Ecto neural progenitor cell (in vitro differentiated cells): ENCODE results near the gene NGEF.
"Not testable (repeated sequence)": the region's sequence is repeated elsewhere in the genome, so short reads cannot be mapped to it uniquely, and the experiment has no call there.

ENCODE experiments used
- DNase-seq: peaks from one replicate; pipeline ENCODE4 v3.0.0-alpha.2; 2018; ENCODE audit warnings: low spot score

Gene NGEF

GRCh38 chr2:232927793-232928550 lies 85.1 kb downstream of the NGEF start:
- DNase-seq: peak; percentile 75

GRCh38 chr2:232927032-232927792 lies 85.8 kb downstream of the NGEF start:
- DNase-seq: peak; percentile 60

- peak; percentile 62 for DNase-seq
Observed at GRCh38 chr2:232926431-232926939, 86.6 kb downstream of the NGEF start.

- DNase-seq: peak; percentile 57
Observed at GRCh38 chr2:232925821-232926156, 87.3 kb downstream of the NGEF start.

- DNase-seq: no peak
Observed at GRCh38 chr2:232925153-232925820, 87.8 kb downstream of the NGEF start.

- DNase-seq: no peak
Observed at GRCh38 chr2:232924433-232924832, 88.6 kb downstream of the NGEF start.

- DNase-seq: no peak
Observed at GRCh38 chr2:232920760-232921159, 92.3 kb downstream of the NGEF start.

- DNase-seq: no peak
Observed at GRCh38 chr2:232920055-232920454, 93.0 kb downstream of the NGEF start.

GRCh38 chr2:232919141-232919540 lies 93.9 kb downstream of the NGEF start:
- no peak for DNase-seq

- no peak for DNase-seq
Observed at GRCh38 chr2:232913903-232914302, 99.2 kb downstream of the NGEF start.

GRCh38 chr2:232911712-232912277 lies 101.3 kb downstream of the NGEF start:
- no peak for DNase-seq

GRCh38 chr2:232910376-232910775 lies 102.7 kb downstream of the NGEF start:
- no peak for DNase-seq

- no peak for DNase-seq
Observed at GRCh38 chr2:232908695-232909094, 104.4 kb downstream of the NGEF start.

GRCh38 chr2:232907718-232908085 lies 105.4 kb downstream of the NGEF start:
- not testable (repeated sequence) for DNase-seq

- DNase-seq: not testable (repeated sequence)
Observed at GRCh38 chr2:232906867-232907717, 106.0 kb downstream of the NGEF start.

- no peak for DNase-seq
Observed at GRCh38 chr2:232903989-232904388, 109.1 kb downstream of the NGEF start.

- DNase-seq: no peak
Observed at GRCh38 chr2:232901736-232902578, 111.1 kb downstream of the NGEF start.

- no peak for DNase-seq
Observed at GRCh38 chr2:232900811-232901735, 112.0 kb downstream of the NGEF start.
